Endothelial cell of umbilical vein (primary cell): ENCODE measurements around the gene TMEM140. TPM values are rescaled to one million over a fixed set of nuclear protein-coding genes. Genes with fewer than 3 reads are reported as not detected.

Source experiments
- BruUV-seq: library from RNA; stranded (reverse); fragments of 400-500 nt; replicated peaks from 2 replicates; lab custom pipeline; 2021; lab: Mats Ljungman, UMichigan
- CTCF ChIA-PET: fragments of 300-600, 350-600 bp; sonication (Branson Sonifier 250); formaldehyde crosslinking; loops from one replicate; lab custom pipeline; 2021; ENCODE audit warnings: antibody characterized with exemption, inconsistent platforms; lab: Charles Lee
- POLR2A ChIA-PET: fragments of 300-600, 350-600 bp; sonication (Branson Sonifier 250); formaldehyde crosslinking; loops from one replicate; lab custom pipeline; 2021; ENCODE audit warnings: antibody characterized with exemption, inconsistent platforms; lab: Charles Lee
- DNase-seq: peaks from one replicate; pipeline ENCODE4 v3.0.0-alpha.2; 2011; ENCODE audit warnings: low read depth, low spot score
- FAIRE-seq: peaks from 2 replicates; lab custom pipeline; 2011; peaks lifted over from hg19 to GRCh38; lab: Jason Lieb, UNC
- H2AFZ ChIP-seq: 2 replicates; pipeline ENCODE4 v1.6.0; 2012; ENCODE audit warnings: low read depth, low read length, control low read depth, inconsistent platforms
- H3K27ac ChIP-seq: 2 replicates; pipeline ENCODE4 v1.5.1; 2011; ENCODE audit warnings: low read depth, mild to moderate bottlenecking, control low read depth, low read length, moderate library complexity; ENCODE audit not compliant: insufficient read depth
- H3K27me3 ChIP-seq, 2 experiments: 2 replicates each; pipeline versions ENCODE4 v1.6.0 to v1.6.1; 2011; ENCODE audit warnings: low read length in 2 of 2, mixed read lengths in 1 of 2; ENCODE audit not compliant: control insufficient read depth in 2 of 2, insufficient read depth in 2 of 2
- H3K36me3 ChIP-seq, 2 experiments: 2 replicates in 1 of 2; 3 replicates in 1 of 2; pipeline ENCODE4 v1.5.1; 2011; ENCODE audit warnings: low read length in 2 of 2, mild to moderate bottlenecking in 1 of 2, moderate library complexity in 1 of 2; ENCODE audit not compliant: control insufficient read depth in 2 of 2, insufficient read depth in 2 of 2; ENCODE audit errors: extremely low read depth in 1 of 2
- H3K4me1 ChIP-seq: 3 replicates; pipeline ENCODE4 v1.5.1; 2011; ENCODE audit warnings: mild to moderate bottlenecking, low read length; ENCODE audit not compliant: control insufficient read depth, insufficient read depth; ENCODE audit errors: extremely low read depth
- H3K4me2 ChIP-seq: 2 replicates; pipeline ENCODE4 v1.6.1; 2011; ENCODE audit warnings: low read length, control low read depth, mixed read lengths; ENCODE audit not compliant: insufficient read depth
- H3K4me3 ChIP-seq, 3 experiments: fragments of 200-600 bp in 1 of 3; sonication (generic), shearing (Covaris generic) in 1 of 3; replicated peaks in 1 of 3; 2 replicates each; pipeline ENCODE4 v1.5.1; 2011 to 2016; ENCODE audit warnings: control low read depth in 3 of 3, low read length in 3 of 3, mild to moderate bottlenecking in 2 of 3, inconsistent platforms in 1 of 3, low read depth in 1 of 3, moderate library complexity in 1 of 3; ENCODE audit not compliant: insufficient read depth in 1 of 3
- H3K79me2 ChIP-seq: 2 replicates; pipeline ENCODE4 v1.6.0; 2012; ENCODE audit warnings: low read length, inconsistent platforms; ENCODE audit not compliant: control insufficient read depth, insufficient read depth
- H3K9ac ChIP-seq: replicated peaks from 2 replicates; pipeline ENCODE3; 2011; ENCODE audit warnings: low read length, control low read depth; ENCODE audit not compliant: insufficient read depth; ENCODE audit errors: extremely low read depth
- H3K9me1 ChIP-seq: replicated peaks from 3 replicates; pipeline ENCODE4 v1.6.0; 2011; ENCODE audit warnings: mild to moderate bottlenecking, low read length; ENCODE audit not compliant: control insufficient read depth, insufficient read depth; ENCODE audit errors: extremely low read depth
- H3K9me3 ChIP-seq: replicated peaks from 2 replicates; pipeline ENCODE4 v1.5.1; 2012; ENCODE audit warnings: low read length, inconsistent platforms; ENCODE audit not compliant: control insufficient read depth, insufficient read depth
- H4K20me1 ChIP-seq: replicated peaks from 2 replicates; pipeline ENCODE3; 2011; ENCODE audit warnings: mild to moderate bottlenecking, low read length; ENCODE audit not compliant: control insufficient read depth, insufficient read depth; ENCODE audit errors: extremely low read depth
- CTCF ChIP-seq, 2 donors: IDR thresholded peaks; 1 replicate in 1 of 2; 2 replicates in 1 of 2; pipeline ENCODE4 v1.5.1; 2011; ENCODE audit warnings: low read length in 2 of 2, mild to moderate bottlenecking in 2 of 2, moderate library complexity in 2 of 2, control low read depth in 1 of 2, inconsistent platforms in 1 of 2, low read depth in 1 of 2; ENCODE audit not compliant: insufficient read depth in 1 of 2; ENCODE audit errors: extremely low read depth in 1 of 2
- EZH2 ChIP-seq: IDR thresholded peaks from 2 replicates; pipeline ENCODE4 v1.6.1; 2012; ENCODE audit warnings: borderline replicate concordance, low read depth, mild to moderate bottlenecking, moderate library complexity, low read length, inconsistent platforms; ENCODE audit not compliant: severe bottlenecking
- MYC ChIP-seq: IDR thresholded peaks from one replicate; pipeline ENCODE4 v1.6.1; 2011; ENCODE audit warnings: mild to moderate bottlenecking, low read depth, low read length
- POLR2A ChIP-seq: IDR thresholded peaks from 2 replicates; pipeline ENCODE4 v1.6.1; 2012; ENCODE audit warnings: low read depth, mild to moderate bottlenecking, control low read depth, low read length
- dilution Hi-C: fragments of 300-500 bp; cut with MboI; formaldehyde crosslinking; loops from one replicate; pipeline ENCODE4 v1.15.0; 2019; ENCODE audit warnings: low sequenced_read_pairs; ENCODE audit not compliant: extremely low pct_ligation_motif_present
- intact Hi-C: fragments of 100-400 bp; cut with micrococcal nuclease; formaldehyde crosslinking; loops from one replicate; pipeline ENCODE4 v1.10.0; 2022
- polyA plus RNA-seq, 4 experiments: library from polyadenylated mRNA; depleted of rRNA in 3 of 4; stranded (reverse) in 3 of 4; unstranded in 1 of 4; fragments of >200 nt; gene quantifications; 2 replicates each; pipeline versions ENCODE4 v1.2.1 to v1.2.3, GENCODE V29; 2011 to 2012; ENCODE audit warnings: missing spikeins in 1 of 4
- total RNA-seq: library from RNA; stranded (reverse); gene quantifications from 2 replicates; pipeline ENCODE4 v1.2.3, GENCODE V29; 2021

Gene TMEM140
- total and polyA plus RNA-seq, 2 donors (not counting 3 experiments of a cell fraction or from before 2014, with no cell fraction given), result 17.9 to 26.5 TPM

- dilution Hi-C loops (no loop called here), intact Hi-C loops (loop anchor here (5.0 kb wide), 1 partner anchor 298 kb away; the partner anchor contains the start of gene CNOT4)
- Histone ChIP-seq H4K20me1 (no peaks in the 10 kb centered on the region), H3K9me1 (no peaks in the 10 kb centered on the region), H3K4me2 (no peak overlapping the region), H3K9ac (no peak overlapping the region), H2AFZ (no peak overlapping the region), H3K79me2 (no peaks in the 10 kb centered on the region), H3K9me3 (no peaks in the 10 kb centered on the region), H3K27me3 (peaks cover 0 to 7% of the 10 kb centered on the region in 2 experiments), H3K4me3 (no peak overlapping the region), H3K27ac (no peak overlapping the region), H3K36me3 (no peaks in the 10 kb centered on the region), H3K4me1 (peaks cover 8% of the 10 kb centered on the region)
- DNase-seq, result no peak
- BruUV-seq, result no TSS peak
- ChIA-PET POLR2A (no interaction called here), CTCF (no interaction called here)
- no peak for TF ChIP-seq POLR2A
- FAIRE-seq, result no peak
Measured at GRCh38 chr7:135213831-135214230, 66.0 kb downstream of the TMEM140 start.

- dilution Hi-C loops (no loop called here), intact Hi-C loops (no loop called here)
- no peaks in the 10 kb centered on the region for H4K20me1 ChIP-seq
- H2AFZ ChIP-seq, result no peak overlapping the region
- H3K9me1 ChIP-seq, result no peaks in the 10 kb centered on the region
- CTCF ChIA-PET, result no interaction called here
- H3K36me3 ChIP-seq, result no peaks in the 10 kb centered on the region
- TF ChIP-seq MYC, result no peak
- TF ChIP-seq POLR2A, result no peak
- TF ChIP-seq CTCF (IDR thresholded peaks at IDR 0.05; ENCODE audit: extremely low read depth in 1 of 2, insufficient read depth in 1 of 2, low read depth in 1 of 2, low read length in 2 of 2), result no peak
- TF ChIP-seq EZH2, result no peak
- no peak for FAIRE-seq
- no peak overlapping the region for H3K4me3 ChIP-seq
- POLR2A ChIA-PET, result no interaction called here
- no peak overlapping the region for H3K9ac ChIP-seq
- no peaks in the 10 kb centered on the region for H3K9me3 ChIP-seq
- no peak overlapping the region for H3K4me2 ChIP-seq
- BruUV-seq, result no TSS peak
- H3K4me1 ChIP-seq, result peaks cover 8% of the 10 kb centered on the region
- peaks cover 0 to 7% of the 10 kb centered on the region in 2 experiments for H3K27me3 ChIP-seq
- H3K27ac ChIP-seq, result no peak overlapping the region
- H3K79me2 ChIP-seq, result no peaks in the 10 kb centered on the region
- DNase-seq, result no peak
Measured at GRCh38 chr7:135215180-135215579, 67.3 kb downstream of the TMEM140 start.
